HG03097 (cell line): ENCODE results near the gene PDGFC.

Experiments used
- ATAC-seq: cut with Tn5 transposase; IDR thresholded peaks from one replicate; pipeline ENCODE4 v1.9.1; 2021; ENCODE audit not compliant: unreplicated experiment, low FRiP score

PDGFC gene

DNA sequence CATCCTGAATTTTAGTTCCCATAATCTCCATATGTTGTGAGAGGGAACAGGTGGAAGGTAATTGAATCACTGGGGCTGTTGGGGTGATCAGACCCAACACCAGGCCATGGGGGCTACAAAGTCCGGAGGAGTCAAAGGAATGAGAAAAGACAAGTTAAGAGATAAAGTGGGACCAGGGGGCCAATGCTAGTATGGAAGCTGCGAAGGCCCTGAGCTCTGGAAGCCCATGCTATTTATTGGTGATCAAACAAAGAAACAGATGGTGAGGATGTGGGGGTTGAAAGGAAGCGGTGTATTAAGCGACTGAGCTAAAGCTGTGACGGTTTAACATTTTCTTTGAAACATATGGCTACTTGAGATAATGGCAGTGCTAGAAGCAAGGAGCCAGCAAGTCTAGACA is 132.8 kb downstream of the PDGFC start:
- ATAC-seq: no peak

DNA sequence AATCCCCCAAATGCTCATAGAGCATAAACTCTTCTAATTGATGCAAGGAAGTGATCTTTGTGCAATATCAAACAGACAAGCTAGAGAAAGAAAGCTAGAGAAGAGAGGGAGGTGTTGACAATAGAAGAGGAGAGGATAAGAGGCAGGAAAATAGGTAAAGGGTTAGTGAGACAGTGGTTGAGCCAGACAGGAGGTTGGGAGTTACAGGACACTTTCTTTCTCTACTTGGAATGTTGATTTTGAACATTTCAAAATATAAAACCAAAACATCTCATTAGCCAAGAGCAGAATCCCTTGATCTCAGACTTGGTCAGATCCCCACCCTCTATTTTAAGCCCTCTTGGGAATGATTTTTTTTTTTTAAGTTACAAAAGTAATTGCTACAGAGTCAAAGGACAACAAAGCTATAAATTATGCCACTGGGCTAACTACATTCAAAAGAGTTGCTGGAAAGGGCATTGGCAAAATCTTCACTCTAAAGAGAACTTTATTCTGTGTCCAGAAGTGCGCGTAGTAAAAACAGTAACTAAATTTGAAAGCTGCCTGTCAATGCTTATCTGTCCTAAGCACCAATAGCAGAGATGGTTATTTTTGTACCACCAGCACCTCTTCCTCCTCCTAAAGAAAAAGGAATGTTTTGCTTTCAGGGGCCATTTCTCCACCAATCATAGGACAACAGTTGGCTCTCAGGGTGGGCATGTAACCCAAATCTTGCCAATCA is 133.8 kb downstream of the PDGFC start:
- no peak for ATAC-seq

DNA sequence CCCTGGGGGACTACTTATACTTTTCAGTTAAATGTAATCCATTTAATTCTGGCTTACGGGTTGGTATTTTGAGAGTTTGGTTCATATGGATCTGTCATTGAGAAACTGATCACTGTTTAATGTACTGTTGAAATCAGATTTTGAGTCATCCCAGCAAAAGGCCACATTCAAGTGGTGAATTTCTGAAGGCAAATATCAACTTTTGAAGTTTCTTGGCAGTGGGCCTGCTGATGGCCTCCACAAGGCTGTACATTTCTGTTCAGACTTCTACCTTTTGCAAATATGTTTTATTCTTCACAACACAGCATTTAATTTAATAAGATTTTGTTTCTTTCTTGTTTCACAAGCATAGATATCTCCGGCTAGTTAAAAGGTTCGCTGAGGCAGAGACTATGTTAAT is 138.7 kb downstream of the PDGFC start:
- no peak for ATAC-seq

DNA sequence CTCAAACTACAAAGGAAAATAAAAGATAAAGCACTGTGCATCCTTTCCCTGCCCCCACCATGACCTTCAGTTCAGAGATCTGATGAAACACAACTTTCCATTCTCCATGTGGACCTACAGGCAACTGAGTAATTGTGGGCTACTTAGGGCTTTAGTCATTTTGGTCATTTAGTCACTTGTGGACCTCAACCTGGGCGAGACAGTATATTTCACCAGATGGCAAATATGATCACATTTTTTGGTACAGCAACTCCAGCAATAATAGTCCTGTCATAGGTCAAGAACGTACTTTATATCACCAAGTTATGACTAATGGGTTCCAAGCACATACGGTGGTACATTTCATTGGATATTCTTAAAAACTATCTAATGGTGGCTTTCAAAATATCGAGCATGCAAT is 141.2 kb downstream of the PDGFC start:
- ATAC-seq: no peak

DNA sequence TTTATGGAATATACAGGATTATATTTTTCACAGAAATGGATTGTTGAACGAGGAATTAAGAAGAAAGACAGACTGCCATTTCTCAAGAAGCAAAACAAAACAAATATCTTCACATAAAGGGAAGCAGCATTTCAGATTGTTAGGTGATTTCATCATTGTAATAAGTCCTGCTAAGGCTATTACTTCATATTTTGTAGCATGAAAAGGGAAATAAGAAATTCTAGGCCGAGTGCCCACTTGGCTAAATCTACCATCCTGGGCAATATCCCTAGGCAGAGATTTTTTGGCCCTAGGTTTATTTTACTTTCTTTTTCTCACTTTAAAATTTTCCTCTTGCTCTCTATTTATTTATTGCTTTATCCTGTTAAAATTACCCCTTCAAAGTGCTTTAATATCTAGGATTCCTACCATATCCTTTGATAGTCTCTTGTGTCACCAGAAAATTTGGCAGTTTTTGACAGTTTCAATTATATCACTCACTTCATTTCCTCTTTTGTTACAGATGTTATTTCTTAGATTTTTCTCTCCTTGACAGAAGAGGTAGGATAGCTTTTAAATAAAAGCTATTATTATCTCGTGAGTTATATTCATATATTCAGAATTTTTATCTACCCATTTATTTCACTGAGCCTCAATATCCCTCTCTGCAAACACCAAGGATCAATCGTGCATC is 142.3 kb downstream of the PDGFC start:
- no peak for ATAC-seq

DNA sequence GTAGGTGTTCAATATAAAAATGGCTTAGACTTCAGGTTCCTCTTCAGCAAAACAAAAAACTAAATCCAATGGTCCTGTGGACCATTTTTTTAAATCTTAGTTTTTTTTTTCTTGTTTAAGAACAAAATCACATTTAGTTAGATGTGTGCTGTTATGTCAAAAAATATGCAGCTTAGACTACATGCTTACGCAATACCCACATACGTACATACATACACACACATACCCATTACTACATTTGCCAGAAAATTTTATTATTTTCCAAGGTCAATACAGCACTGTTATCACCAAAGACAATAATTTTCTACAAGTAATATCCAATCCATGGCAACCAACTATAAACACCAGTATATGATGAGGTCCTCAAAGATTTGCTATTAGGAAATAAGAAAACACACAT is 144.1 kb downstream of the PDGFC start:
- no peak for ATAC-seq

DNA sequence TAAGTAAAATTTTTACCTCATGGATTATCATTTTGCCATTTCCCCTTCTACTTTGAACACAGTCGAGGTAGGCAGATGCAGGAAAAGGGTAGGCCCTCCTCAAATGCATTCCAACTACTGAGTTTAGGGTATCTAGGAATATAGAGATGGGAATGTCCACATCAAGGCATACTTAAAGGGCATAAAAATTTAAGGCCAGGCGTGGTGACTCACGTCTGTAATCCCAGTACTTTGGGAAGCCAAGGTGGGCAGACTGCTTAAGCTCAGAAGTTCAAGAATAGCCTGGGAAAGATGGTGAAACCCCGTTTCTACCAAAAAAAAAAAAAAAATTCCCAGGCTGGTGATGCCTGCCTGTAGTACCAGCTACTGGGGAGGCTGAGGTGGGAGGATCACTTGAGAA is 146.5 kb downstream of the PDGFC start:
- ATAC-seq: no peak

DNA sequence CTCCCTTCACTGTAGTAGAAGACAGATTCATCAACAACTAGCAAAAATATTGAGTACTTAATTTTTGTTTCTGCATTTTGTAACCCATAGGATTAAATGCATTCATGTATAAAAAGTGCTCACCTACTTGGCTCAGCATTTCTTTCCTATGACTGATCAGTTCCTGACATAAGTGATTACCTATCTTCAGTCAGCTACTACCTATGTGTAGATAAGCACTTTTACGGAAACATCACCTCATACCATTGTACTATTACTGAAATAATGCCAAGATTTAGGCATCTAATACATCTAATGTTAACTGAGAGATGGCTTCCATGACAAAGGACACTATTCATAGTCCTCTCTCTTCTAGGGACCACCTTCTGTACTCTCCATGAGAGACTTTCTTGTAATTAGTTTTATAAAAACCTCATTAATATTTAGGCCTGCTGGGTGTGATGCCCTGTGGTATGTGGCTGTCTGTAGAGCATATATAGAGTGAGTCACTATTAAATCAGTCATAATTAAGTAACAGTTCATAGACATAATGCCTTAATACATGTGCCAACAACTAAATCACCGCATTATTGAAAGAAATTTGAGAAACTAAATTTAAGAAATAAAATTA is 147.0 kb downstream of the PDGFC start:
- ATAC-seq: no peak

DNA sequence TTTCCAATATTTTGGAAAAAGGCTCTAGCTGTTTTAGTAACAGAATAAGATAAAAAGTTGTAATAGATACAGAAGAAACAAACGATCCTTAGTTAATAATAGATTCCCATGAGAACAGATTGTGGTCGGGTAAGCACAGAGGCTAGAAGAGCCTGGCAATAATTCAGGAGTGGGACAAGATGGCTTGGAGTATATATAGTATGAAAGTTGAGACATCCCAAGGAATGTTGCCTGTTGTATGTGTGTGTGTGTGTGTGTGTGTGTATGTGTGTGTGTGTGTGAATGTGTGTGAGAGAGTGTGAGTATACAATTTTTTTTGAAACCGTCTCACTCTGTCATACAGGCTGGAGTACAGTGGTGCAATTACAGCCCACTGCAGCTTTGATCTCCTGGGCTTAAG is 150.7 kb downstream of the PDGFC start:
- ATAC-seq: no peak

DNA sequence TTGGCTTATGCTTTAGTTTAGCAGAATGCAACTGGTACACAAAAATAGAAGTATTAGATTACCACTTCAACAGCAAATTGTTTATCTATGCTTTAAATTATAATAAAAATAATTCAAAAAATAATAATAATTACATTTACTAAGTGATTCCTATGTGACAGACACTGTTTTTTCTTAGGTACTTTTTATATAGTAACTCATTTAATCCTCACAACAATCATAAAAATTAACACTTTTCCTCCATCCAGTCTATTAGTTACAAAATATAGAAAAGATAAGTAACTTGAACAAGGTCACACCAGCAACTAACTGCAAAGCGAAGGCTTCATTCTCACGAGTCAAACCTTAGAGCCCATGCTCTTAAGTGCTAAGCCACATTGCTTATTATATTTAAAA is 155.2 kb downstream of the PDGFC start:
- no peak for ATAC-seq

DNA sequence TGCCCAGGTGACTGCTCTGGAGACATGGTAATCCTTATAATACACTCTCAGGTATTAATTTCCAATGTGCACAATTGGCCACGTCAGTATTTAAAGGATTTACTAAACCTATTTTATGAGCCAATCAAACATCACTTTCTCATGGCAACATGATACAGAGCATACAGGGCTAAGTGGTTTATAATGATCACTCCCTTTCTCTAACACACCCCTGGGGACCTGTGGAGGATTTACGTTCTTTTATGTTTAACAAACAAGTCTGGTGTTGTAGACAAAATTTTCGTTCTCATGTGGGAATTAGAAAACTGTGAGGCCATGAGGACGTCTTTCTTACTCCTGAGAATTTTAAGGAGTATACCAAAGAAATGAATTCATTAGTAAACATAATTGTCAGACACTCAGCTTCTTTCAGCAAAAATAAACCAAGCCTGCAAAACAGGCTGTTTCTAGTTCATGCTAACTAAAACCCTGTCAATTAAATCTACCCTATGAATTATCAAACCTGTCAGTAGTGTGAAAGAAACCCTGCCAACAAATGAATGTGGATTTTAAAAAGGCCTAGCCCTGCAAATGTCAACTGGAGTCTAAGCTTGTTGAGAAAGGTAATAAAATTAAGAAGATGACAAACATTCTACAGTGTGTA is 155.8 kb downstream of the PDGFC start:
- ATAC-seq: no peak

DNA sequence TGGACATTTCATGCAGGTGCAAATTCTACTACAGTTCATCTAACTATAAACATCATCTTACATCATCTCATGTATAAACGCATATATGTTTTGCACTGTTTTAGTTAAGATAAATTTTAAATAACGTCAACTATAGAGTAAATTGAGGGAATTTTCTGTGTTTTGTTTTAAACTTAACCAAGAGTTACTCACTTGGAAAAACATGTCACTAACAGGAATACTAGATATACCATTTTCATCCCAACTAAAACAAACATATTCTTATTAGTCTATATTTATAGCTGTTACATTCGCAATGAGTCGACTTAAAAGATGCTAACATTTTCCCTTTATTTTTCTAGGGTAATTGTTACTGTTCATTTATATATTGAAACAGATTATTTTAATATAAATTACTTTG is 159.6 kb downstream of the PDGFC start:
- no peak for ATAC-seq

DNA sequence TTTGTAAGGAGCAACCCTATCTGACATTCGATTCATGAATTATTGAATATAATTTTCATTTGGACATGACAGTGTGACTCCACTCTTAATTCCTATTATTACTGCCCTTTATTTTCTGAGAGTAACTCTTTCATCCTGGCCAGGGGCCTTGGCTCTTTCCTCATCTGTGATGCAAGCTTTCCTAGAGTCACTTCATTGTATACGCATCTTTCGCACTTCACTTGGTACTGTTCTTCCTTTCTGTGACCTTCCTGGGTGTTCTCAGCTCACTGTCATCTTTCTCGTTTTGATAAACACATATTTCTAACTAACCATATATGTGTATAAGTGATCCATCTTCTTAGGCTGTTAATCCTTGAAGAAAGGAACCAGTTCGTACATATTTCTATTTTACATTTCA is 160.3 kb downstream of the PDGFC start:
- ATAC-seq: no peak

DNA sequence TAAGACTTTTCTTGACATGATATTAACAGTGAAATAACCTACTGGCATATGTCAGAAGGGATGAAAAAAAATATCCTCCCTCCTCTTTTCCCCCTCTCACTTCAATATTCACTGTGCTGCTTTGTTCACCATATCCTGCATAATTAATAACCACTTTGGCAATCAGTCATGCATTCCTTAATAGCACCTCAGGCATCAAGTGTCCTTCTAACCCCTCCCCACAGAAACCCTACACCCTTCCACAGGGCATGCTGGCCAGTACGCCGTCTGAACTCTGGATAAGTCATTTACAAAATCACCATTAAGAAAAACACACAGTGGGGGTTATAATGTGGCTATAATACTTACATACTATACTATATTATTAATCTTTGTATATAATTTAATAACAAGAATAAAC is 165.9 kb downstream of the PDGFC start:
- no peak for ATAC-seq

DNA sequence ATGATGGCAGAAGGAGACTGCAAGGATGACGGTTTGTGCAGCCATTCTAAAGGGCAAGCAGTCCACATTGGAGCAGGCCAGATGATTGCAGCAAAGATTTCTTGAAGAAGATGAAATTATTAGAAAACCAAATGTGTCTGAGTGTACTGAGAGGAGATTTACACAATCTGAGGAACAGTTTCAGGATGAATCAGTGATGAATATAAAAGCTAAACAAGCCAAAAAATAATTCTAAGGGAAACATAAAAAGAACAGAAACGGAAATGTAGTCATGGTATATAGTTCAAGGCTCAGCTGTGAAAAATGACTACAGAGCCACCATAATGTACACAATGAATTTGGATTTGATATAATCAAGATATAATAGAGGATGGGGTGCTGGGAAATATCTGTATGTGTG is 168.5 kb downstream of the PDGFC start:
- no peak for ATAC-seq

DNA sequence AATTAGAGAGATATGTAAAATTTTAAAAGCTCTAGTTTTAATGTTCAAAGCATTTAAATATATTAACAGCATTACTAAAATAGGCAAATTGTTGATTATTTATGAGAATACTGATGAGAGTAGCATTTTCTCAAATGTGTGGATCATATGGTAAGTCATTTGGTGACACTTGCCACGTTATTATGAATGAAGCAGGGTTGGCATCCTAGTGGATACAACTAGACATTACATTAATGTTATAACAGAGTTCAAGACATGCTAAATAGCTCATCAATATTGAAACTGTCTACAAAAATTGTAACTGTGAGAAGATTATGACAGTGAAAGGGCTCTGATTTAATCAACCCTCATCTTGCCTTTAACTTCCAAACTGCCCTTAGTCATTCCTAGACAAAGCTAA is 171.1 kb downstream of the PDGFC start:
- no peak for ATAC-seq

DNA sequence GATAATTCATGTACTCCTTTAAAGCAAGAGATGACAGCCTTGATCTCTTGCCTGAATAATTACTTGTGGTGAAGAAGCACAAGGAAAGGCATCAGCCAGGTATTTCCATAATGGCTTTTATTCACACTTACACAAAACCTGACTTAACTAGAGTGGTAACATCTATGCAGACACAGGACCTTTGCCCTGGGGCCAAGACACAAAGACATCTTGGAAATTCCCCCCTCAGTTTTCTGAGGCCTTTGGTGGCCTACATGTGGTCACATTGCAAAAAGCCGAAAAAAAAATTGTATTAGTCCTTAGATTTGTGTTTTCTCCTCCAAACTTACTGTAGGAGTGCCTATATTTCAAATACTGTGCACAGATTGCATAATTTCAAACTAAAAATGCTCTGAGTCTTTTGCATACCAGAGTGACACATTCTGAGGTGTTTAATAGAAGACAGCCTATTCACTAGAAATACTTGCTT is 172.4 kb downstream of the PDGFC start:
- ATAC-seq: no peak

DNA sequence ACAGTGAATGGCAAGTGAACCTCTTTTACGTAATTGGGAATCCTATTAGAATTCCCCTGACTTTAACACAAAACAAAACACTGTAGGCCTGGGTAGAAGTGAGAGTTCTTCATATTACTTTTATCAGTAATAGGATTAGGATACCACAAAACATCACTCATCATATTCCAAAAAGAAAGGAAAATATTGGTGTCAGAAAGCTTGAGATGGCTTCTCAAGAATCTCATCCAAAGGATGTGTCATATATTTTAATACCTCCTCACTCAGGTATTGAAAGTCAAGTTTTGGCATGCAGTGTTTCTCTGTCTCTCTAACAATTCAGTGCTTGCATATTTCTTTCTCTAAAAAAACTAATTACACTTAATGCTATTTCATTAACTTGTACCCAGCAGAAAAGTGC is 173.2 kb downstream of the PDGFC start:
- no peak for ATAC-seq

DNA sequence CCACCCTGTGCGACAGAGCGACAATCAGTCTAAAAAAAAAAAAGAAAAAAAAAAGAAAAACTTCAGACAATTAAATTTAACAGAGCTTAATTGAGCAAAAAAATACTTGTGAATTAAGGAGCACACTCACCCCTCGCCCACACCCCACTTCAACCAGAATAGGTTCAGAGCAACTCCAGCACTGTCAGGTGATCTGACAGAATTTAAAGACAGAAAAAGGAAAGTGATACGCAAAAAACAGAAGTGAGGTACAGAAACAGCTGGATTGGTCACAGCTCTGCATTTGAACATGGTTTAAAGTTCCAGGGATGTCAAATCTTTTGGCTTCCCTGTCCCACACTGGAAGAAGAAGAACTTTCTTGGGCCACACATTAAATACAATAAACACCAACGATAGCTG is 174.4 kb downstream of the PDGFC start:
- ATAC-seq: no peak

DNA sequence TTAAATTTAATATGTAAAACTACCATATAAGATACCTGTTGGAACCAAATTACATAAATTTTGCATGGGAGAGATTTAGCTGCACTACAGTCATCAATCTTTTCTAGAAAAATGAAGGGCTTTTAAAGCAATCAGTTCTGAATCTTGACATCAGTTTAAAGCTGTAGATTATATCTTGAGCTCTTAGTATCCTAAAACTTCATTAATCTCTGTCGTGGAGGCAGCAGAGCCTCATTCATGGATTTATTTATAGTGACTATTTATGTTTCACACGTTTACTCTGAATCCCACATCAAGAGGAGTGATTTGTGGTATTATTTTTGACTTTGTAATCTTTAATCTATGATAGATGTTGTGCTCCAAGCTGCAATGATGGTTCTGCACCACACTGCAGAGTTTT is 175.9 kb downstream of the PDGFC start:
- no peak for ATAC-seq

DNA sequence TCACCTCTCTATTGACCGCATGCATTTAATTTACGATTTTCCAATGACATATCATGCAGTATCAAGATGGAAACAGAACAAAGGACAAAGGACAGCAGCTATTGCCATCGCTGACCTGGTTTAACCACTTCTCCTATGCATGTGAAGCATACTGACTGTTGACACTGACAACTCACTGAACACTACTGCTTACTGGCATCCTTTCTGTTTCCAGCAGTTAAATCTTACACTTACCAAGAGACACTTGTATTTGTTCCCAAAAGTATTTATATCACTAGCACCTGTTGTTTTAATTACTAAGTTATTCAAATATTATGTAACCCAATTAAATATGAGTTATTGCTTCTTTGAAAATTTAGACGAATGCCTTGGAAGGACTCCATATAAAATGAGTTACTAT is 176.7 kb downstream of the PDGFC start:
- ATAC-seq: no peak
